ENCODE measurements around the gene ZNF326. TPM values are rescaled to one million over a fixed set of nuclear protein-coding genes. Genes with fewer than 3 reads are reported as not detected.

ZNF326 gene
- total RNA-seq, 1 donor from 2014 or later = 18.0 TPM

- Histone ChIP-seq H3K27me3 (no peaks in the 10 kb centered on the region), H3K27ac (no peak overlapping the region), H3K4me3 (no peak overlapping the region), H3K9me3 (no peaks in the 10 kb centered on the region), H3K36me3 (no peaks in the 10 kb centered on the region), H3K4me1 (no peaks in the 10 kb centered on the region)
- DNase-seq = no peak
- TF ChIP-seq, protein P1, sequence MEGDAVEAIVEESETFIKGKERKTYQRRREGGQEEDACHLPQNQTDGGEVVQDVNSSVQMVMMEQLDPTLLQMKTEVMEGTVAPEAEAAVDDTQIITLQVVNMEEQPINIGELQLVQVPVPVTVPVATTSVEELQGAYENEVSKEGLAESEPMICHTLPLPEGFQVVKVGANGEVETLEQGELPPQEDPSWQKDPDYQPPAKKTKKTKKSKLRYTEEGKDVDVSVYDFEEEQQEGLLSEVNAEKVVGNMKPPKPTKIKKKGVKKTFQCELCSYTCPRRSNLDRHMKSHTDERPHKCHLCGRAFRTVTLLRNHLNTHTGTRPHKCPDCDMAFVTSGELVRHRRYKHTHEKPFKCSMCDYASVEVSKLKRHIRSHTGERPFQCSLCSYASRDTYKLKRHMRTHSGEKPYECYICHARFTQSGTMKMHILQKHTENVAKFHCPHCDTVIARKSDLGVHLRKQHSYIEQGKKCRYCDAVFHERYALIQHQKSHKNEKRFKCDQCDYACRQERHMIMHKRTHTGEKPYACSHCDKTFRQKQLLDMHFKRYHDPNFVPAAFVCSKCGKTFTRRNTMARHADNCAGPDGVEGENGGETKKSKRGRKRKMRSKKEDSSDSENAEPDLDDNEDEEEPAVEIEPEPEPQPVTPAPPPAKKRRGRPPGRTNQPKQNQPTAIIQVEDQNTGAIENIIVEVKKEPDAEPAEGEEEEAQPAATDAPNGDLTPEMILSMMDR (IDR thresholded peaks at IDR 0.05) = no peak
- intact Hi-C loops (cut with DNase I) = no loop called here
- no peak for ATAC-seq
Measured at GRCh38 chr1:89950703-89951102, 44.2 kb upstream of the ZNF326 start.

DNA sequence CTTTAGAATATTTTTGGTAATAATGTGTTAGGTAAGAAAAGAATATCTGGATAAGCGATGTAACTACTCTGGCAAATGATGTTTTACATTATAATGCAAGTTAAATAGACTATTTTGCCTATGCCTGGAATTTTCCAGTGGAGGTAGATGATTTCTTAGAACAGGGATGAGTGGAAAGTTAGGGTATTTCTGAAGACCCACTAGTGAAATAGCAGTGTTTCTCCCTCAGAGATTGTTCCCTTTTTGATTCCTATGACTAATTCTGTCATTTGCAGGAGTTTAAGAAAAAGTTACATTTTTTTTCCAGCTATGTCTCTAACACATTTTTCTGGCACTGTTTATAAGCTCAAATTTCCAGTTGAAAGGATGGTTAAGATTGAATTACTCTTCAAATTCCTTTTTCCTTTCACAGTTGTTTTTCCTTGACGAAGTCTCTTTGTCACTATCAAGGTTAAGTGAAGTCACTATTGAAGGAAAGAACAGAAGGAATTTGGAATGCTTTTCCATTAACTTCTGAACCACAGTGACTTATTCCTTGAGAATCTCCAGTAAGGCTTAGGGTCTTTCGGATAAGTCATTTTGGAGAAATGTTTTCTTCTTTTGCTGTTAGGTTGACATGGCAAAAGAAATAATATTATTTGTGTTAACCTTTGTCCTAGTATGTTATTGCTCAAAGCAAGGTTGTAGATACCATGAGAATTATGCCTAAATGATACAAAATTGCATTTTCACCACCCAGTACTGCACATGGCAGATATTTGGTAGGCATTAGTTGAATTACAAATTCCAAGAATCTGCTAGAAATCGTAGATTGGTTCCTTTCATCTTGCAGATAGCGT lies 42.9 kb upstream of the ZNF326 start:
- Histone ChIP-seq H3K36me3 (no peaks in the 10 kb centered on the region), H3K4me1 (no peaks in the 10 kb centered on the region), H3K9me3 (no peaks in the 10 kb centered on the region), H3K27me3 (no peaks in the 10 kb centered on the region), H3K27ac (no peak overlapping the region), H3K4me3 (no peak overlapping the region)
- intact Hi-C loops (cut with DNase I) = no loop called here
- ATAC-seq (no peak), DNase-seq (no peak)
- TF ChIP-seq, protein P1 (IDR thresholded peaks at IDR 0.05) = no peak

GRCh38 chr1:89952605-89953130 lies 42.2 kb upstream of the ZNF326 start:
- intact Hi-C loops (cut with DNase I) = no loop called here
- Histone ChIP-seq H3K4me1 (no peaks in the 10 kb centered on the region), H3K4me3 (no peak overlapping the region), H3K27ac (no peak overlapping the region), H3K36me3 (no peaks in the 10 kb centered on the region), H3K9me3 (no peaks in the 10 kb centered on the region), H3K27me3 (no peaks in the 10 kb centered on the region)
- TF ChIP-seq, protein P1 (IDR thresholded peaks at IDR 0.05) = no peak
- DNase-seq = no peak
- no peak for ATAC-seq

DNA sequence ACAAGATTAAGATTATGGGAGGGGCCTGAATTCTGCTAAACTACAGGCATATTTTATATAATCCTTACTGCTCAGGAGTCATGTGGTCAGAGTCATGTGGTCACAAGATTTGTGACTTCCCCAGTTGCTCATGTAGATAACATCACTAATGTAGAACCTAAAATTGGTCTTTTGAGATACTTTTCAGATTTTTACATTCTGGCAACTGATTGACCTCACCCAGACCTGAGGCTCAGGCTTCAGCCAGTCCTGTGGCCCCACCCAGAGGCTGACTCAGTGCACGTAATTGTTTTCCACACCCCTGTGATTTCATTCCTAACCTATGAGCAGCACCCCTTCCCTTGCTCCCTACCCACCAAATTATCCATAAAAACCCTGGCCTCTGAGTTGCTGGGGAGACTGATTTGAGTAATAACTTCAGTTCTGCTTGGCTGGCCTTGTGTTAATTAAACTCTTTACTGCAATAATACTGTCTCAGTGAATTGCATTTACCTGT lies 41.7 kb upstream of the ZNF326 start:
- intact Hi-C loops (cut with DNase I) = no loop called here
- H3K4me1 ChIP-seq = no peaks in the 10 kb centered on the region
- no peaks in the 10 kb centered on the region for H3K36me3 ChIP-seq
- DNase-seq = no peak
- ATAC-seq = peak; percentile 70
- no peak overlapping the region for H3K4me3 ChIP-seq
- H3K27ac ChIP-seq = no peak overlapping the region
- no peaks in the 10 kb centered on the region for H3K9me3 ChIP-seq
- no peaks in the 10 kb centered on the region for H3K27me3 ChIP-seq
- TF ChIP-seq, protein P1 (IDR thresholded peaks at IDR 0.05) = no peak

- H3K27ac ChIP-seq = no peak overlapping the region
- H3K36me3 ChIP-seq = no peaks in the 10 kb centered on the region
- DNase-seq = no peak
- no peaks in the 10 kb centered on the region for H3K9me3 ChIP-seq
- TF ChIP-seq, protein P1 (IDR thresholded peaks at IDR 0.05) = no peak
- no peak overlapping the region for H3K4me3 ChIP-seq
- no peak for ATAC-seq
- no peaks in the 10 kb centered on the region for H3K27me3 ChIP-seq
- intact Hi-C loops (cut with DNase I) = no loop called here
- no peaks in the 10 kb centered on the region for H3K4me1 ChIP-seq
Measured at GRCh38 chr1:89953929-89954328, 41.0 kb upstream of the ZNF326 start.
